GM21825 (cell line): ENCODE measurements around the gene RARB.

Experiments
- ATAC-seq: cut with Tn5 transposase; IDR thresholded peaks from one replicate; pipeline ENCODE4 v1.9.1; 2021; ENCODE audit warnings: mild to moderate bottlenecking, moderate library complexity; ENCODE audit not compliant: unreplicated experiment

The RARB gene

GRCh38 chr3:25572919-25573385 lies 144.9 kb downstream of the RARB start:
- no peak for ATAC-seq

GRCh38 chr3:25573386-25574171 lies 145.5 kb downstream of the RARB start:
- ATAC-seq, result no peak

- ATAC-seq, result no peak
These were observed 146.2 kb downstream of the RARB start for GRCh38 chr3:25574172-25574765.

DNA sequence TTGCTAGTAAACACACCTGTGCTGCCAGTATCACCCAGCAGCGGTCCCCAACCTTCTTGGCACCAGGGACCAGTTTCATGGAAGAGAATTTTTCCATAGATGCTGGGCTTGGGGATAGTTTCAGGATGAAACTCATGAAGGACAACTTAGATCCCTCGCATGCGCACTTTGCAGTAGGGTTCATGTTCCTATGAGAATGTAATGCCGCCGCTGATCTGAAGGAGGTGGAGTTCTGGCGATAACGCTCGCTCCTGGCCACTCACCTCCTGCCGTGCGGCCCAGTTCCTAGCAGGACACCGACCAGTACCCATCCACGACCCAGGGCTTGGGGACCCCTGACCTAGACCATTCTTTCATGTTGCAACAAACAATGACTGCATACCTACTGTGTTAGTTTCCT lies 146.9 kb downstream of the RARB start:
- no peak for ATAC-seq

DNA sequence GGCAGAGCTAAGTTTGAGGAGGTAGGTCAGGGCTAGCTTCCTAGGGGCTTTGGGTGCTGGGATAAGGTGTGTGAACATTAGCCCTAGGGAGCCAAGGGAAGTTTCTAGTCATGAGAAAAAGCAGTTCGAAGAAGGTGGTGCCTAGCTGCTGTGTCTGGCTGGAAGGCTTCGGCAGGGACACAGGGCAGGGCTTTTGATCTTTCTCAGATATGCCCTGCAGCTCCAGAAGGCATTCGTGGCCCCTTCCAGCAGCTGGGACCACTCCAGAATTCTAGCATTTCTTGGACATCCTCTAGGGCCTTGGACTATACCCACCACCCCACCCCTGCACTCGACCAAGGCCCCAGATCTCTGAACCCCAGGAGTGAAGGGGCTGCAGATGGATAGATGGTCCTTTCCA lies 148.1 kb downstream of the RARB start:
- ATAC-seq, result no peak

GRCh38 chr3:25576831-25577454 lies 148.9 kb downstream of the RARB start:
- no peak for ATAC-seq

DNA sequence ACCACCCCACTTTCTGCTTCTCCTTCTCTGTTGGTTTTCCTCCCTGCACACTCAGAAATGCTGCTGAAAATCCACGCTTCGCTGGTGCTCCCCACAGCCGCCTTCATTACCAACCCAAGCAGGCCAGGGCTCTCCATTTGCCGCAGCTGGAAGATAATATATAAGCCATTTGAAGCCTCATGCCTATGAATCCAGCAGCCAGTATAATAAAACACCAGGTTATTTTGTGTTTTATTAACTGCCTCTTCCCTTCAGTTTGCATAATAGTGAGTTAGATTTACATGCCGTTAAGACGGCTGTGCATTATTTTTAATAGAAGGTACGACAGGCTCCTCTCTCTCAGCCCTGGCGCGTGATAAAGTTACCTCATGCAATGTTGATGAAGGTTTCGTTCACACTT lies 150.0 kb downstream of the RARB start:
- ATAC-seq, result no peak

DNA sequence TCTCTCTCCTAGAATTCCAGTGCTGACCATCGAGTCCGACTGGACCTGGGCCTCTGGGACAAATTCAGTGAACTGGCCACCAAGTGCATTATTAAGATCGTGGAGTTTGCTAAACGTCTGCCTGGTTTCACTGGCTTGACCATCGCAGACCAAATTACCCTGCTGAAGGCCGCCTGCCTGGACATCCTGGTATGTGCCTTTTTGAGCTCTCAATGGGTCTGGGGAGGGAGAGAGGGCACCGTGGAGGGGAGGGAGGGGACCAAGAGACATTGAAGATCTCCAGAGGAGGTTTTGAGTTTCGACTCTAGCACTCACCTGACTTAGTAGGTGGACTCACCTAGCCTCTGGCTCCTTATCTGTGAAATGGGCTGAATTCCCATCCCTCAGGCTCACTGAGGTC lies 152.5 kb downstream of the RARB start:
- no peak for ATAC-seq

- no peak for ATAC-seq
These were observed 153.3 kb downstream of the RARB start for GRCh38 chr3:25581335-25581734.

DNA sequence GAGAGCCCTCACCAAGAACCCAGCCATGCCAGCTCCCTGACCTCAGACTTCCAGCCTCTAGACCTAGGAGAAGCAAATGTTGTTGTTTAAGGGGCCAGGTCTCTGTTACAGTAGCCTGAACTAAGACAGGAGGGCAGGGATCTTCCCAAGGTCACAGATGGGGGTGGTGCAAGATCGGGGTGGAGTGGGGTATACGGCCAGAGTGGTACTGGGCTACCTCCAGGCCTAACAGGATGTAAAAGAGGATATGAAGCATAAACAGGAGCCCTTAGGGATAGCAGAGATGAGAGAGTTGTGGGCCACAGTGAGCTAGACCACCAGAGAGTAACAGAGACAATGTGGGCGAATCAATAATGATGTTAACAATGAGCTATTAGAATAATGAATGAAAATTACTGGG lies 153.8 kb downstream of the RARB start:
- ATAC-seq, result no peak

DNA sequence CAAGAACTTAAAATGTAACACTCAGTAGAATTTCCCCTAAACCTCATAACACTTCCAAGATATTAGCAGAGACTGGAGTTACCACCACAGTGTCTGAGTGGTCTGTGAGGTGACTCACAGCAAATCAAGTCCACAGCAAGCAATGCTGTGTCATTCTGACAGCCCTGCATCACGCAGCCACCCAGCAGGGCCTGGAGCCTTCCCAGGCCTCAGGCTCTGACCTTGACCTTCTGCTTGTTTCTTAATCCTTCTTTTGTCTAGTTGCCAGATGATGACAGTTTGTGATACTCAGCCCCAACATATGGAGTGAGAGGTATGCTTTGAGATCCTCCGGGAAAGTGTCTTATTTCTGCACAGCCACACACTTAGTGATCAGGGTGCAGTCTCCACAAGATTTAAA lies 154.2 kb downstream of the RARB start:
- no peak for ATAC-seq

GRCh38 chr3:25583343-25583742 lies 155.3 kb downstream of the RARB start:
- ATAC-seq, result no peak

DNA sequence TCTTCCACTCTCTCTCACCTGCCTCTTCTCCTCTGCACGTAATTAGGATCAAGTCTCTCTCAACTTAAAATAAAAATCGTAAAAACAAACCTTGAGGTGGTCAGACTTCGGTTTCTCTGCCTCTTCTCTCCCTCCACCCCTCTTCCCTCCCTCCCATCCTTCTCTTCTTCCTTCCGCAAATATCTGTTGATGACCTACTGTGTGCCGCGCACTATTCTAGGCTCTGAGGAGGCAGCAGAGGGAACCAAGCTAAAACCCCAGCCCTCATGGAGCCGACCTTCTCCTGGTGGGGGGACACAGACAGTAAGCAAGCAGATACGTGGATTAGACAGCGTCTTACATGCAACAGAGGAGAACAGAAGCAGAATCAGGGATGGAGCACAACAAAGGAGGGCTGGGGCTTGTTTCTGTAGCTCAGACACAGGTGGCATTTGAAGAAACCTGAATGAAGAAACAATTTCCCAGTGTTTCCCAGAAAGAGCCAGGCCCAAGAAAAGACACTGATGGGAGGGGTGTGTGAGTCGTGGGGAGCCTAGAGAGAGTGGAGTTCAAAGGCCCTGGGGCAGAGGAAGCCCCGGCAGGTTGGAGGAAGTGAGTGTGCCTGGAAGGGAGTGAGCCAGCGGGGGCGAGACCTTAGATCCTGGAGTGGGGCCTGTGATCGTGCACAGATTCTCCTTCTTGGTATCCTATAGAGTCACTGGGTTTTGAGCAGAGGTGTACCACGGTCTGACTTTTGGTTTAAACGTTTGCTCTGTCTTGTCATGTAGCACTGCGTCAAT lies 156.1 kb downstream of the RARB start:
- no peak for ATAC-seq

GRCh38 chr3:25585361-25586166 lies 157.5 kb downstream of the RARB start:
- ATAC-seq, result no peak

- ATAC-seq, result no peak
These were observed 158.1 kb downstream of the RARB start for GRCh38 chr3:25586167-25586505.

DNA sequence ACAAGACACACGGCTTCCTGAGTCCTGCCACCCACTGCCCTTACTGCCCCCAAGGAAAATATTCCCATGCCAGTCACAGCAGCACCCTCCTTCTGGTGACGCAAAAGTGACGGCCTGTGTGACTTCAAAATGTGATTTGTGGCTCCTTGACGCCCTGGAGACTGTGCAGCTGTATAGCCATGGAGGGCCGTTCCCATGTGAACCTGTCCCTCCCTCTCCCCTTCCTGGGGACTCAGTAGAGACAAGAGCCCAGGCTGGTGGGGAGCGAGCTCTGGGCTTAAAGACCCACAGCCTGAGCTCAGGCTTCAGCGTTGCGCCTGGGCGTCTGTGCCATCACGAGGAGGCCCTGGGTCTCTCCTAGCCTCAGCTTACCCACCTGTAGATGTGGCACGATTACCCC lies 158.5 kb downstream of the RARB start:
- no peak for ATAC-seq

- ATAC-seq, result no peak
These were observed 159.0 kb downstream of the RARB start for GRCh38 chr3:25587094-25587493.

- ATAC-seq, result no peak
These were observed 159.5 kb downstream of the RARB start for GRCh38 chr3:25587526-25587925.

- no peak for ATAC-seq
These were observed 159.9 kb downstream of the RARB start for GRCh38 chr3:25587975-25588374.

DNA sequence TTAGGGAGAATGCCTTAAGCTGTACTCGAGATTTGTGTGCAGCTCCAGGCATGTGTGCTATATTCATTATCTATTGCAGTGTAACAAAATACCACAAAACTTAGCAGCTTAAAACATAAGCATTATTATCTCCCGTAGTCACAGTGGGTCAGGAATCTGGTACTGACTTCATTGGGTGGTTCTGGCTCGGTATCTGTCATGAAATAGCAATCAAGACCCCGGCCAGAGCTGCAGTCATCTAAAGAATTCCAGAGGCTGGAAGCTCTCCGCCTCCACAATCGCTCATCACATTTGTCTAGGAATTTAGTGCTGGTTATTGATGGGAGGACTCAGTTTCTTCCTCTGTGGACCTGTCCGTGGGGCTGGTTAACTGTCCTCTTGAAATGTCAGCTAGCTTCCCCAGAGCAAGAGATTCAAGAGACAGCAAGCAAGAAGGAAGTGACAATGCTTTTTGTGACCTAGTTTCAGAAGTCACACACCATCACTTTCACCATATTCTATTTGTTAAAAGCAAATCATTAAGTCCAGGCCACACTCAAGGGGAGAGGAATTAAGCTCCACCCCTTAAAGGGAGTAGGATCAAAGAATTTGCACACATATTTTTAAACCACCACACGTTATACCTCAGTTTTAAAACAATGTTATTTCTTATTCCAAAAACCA lies 160.5 kb downstream of the RARB start:
- ATAC-seq, result no peak
